ENCODE data around the gene GZMH.
"Not testable (repeated sequence)": the region's sequence is repeated elsewhere in the genome, so short reads cannot be mapped to it uniquely, and the experiment has no call there.

Gene GZMH

DNA sequence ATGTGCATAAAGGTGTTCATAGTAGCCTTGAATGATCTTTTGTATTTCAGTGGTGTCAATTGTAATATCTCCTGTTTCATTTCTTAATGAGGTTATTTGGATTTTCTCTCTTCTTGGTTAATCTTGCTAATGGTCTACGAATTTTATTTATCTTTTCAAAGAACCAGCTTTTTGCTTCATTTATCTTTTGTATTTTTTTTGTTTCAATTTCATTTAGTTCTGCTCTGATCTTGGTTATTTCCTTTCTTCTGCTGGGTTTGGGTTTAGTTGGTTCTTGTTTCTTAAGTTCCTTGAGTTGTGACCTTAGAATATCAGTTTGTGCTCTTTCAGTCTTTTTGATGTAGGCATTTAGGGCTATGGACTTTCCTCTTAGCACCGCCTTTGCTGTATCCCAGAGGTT is 18.5 kb downstream of the GZMH start:
- DNase-seq = not testable (repeated sequence)

DNA sequence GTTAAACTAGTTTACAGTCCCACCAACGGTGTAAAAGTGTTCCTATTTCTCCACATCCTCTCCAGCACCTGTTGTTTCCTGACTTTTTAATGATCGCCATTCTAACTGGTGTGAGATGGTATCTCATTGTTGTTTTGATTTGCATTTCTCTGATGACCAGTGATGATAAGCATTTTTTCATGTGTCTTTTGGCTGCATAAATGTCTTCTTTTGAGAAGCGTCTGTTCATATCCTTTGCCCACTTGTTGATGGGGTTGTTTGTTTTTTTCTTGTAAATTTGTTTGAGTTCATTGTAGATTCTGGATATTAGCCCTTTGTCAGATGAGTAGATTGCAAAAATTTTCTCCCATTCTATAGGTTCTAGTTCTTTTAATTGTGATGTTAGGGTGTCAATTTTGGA is 25.1 kb downstream of the GZMH start:
- DNase-seq = not testable (repeated sequence)

DNA sequence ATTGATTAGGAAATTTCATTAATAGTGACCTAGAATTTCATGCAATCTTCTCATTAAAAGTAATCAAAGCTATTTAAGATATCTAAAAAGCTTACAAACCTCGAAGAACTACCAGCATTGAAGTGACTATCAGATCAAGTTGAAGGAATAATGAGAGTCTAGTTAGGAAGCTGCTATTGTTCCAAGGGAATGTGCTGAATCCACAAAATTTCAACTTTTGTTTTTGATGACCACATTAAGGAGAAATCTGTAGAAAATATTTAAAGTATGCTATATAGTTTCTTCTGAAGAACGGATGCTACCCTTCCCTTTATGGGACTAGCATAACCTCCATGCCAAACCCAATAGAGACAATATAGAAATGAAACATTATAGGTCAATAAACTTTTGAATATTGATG is 30.9 kb downstream of the GZMH start:
- DNase-seq = no peak

DNA sequence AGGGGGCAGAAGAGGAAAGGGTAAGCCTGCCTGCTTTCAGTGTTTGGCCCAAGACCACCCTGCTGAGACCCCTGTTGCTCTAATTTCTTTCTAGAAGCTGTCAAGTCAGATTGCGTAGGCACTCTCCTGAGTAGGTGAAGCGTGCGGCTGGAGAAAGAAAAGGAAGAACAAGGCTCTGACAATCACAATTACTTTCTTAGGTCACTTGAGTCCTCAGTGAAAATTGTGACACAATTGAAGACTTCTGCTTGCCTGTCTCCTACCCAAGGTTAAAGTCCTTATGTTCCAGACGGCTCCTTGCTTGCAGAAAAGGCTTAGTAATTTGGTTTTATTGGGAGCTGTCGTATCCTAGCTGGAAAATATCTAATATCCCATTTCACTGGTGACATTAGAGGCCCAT is 32.7 kb downstream of the GZMH start:
- no peak for DNase-seq

DNA sequence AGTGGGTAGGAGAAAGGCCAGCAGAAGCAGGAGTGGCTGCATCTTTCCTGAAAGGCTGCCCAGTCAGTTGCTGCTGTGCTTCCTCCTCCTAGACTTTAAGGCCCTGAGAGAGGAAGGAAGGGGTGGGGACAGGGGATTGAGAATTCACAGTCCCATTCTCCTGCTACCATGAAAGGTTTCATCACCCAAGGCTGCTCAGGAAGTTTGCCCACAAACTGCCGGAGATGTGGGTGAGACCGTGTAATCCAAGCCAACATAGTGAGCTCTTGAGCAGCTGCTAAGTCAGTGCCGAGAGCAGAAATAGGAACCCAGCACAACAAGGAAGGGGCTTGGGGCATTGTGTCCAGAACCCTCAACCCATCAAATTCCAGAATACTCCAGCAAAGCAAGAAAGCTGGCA is 33.3 kb downstream of the GZMH start, which contains the start of gene CTSG:
Gene CTSG, minus strand, starts transcription at position 69 of the 400 bp plus-strand sequence. Its CDS starts 27 bp downstream, at position 42.
- DNase-seq = no peak

DNA sequence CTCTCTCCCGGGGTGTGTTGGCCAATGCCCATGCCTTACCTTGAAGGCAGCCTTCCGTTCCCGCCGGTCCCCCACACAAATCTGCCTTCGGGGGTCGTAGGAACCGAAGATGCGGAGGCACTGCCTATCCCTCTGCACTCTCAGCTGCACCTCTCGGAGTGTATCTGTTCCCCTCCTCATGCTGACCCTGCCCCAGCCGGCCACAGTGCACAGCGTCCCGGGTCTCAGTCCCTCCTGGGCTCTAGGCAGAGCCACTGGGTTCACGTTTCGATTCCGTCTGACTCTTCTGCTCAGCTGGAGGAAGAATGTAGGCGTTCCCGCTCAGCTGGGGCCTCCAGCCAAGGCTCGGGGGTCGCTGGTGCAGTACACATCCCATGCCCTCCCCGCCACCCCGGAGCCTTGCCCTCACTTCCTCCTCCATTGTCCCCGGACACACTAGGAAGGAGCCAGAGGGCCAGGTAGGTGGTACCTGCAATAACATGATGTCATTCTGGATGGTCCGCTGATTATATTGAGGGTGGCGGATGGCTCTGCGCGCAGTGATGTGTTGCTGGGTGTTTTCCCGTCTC is 35.2 kb downstream of the GZMH start:
- no peak for DNase-seq

DNA sequence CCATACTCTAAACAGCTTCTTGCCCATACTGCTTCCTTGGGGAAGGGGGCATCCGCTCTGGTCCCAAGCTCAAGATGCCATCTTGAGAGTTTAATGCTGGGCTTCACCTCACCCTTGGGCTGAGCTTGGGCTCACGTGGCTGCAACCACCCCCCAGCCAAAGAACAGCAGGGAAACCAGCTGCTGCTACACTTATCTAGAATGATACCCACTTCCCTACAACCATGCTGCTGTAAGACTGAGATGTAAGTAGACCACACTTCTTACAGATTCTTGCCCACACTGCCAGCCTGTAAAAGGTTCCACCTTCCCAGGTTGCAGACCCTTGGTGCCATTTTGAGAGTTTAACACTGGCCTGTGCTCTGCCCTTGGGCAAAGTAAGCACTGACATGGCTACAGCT is 43.2 kb downstream of the GZMH start:
- no peak for DNase-seq

DNA sequence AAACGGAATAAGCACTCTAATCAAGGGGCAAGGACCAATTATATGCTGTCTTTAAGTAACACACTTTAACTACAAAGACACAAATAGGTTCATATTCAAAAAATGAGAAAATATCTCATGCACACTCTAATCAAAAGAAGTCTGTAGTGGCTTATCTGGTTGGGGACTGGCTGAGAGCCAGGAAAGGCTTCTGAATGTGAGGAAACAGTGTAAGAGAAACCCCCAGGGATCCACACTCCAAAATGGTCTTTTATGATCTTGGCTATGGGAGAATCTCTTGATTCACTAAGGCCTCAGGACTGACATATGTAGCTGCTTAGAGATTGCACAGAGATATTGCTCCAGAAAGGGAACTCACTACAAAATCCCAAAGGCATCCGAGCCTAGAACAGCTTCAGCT is 43.7 kb downstream of the GZMH start:
- no peak for DNase-seq

DNA sequence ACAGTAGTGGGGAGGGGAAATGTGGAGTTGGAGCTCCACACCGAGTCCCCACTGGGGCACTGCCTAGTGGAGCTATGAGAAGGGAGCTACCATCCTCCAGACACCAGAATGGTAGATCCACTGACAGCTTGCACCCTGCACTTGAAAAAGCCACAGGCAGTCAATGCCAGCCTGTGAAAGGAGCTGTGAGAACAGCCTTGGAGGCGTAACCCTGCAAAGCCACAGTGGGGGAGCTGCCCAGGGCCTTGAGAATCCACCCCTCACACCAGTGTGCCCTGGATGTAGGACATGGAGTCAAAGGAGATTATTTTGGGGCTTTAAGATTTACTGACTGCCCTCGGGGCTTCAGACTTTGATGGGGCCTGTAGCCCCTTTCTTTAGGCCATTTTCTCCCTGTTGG is 46.0 kb downstream of the GZMH start:
- DNase-seq = no peak

DNA sequence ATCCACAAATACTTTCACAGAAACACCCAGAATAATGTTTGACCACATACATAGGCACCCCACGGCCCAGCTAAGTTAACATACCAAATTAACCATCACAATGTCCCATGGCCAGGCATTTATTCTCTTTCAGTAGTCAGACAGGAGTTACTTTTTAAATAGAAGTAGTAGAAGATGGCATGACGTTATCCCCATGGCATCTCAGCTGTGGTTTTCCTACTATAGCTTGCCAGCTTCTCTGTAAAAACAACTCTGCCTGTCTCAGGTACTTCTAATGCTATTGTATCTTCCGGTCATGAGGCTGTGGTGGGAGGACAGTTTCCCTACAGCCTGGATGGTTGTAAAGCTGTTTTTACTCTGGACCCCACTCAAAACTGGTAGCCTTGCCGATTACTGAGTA is 52.7 kb downstream of the GZMH start:
- DNase-seq = no peak

Data from CD4-positive, alpha-beta T cell treated with Interleukin-4 for 4 hours (primary cell).